ENCODE results near the gene DCDC2. TPM values are rescaled to one million over a fixed set of nuclear protein-coding genes. Genes with fewer than 3 reads are reported as not detected.
"Not testable (repeated sequence)": the region's sequence is repeated elsewhere in the genome, so short reads cannot be mapped to it uniquely, and the experiment has no call there.

DCDC2 gene
- total RNA-seq, 1 experiment from 2014 or later: 45.1 TPM

GRCh38 chr6:24387818-24388217, 30.0 kb upstream of the DCDC2 start:
- DNase-seq (ENCODE audit: low spot score): no peak
- ChIA-PET CTCF (no interaction called here), POLR2A (ENCODE audit: low non-redundant PET) (no interaction called here)
- H3K9me3 ChIP-seq (ENCODE audit: low read depth, low read length, poor library complexity, severe bottlenecking): no peaks in the 10 kb centered on the region
- no peaks in the 10 kb centered on the region for H3K27me3 ChIP-seq (replicated peaks; ENCODE audit: insufficient read depth, low read depth, low read length, poor library complexity)
- no TSS peak for BruUV-seq (replicated peaks)
- intact Hi-C loops (cut with micrococcal nuclease; ENCODE audit: unreplicated experiment): no loop called here
- peaks cover 18% of the 10 kb centered on the region for H3K4me1 ChIP-seq (ENCODE audit: insufficient read depth, low read length, poor library complexity, severe bottlenecking)
- TF ChIP-seq CTCF (conservative IDR thresholded peaks at IDR 0.05; ENCODE audit: low read depth, low read length): no peak
- TF ChIP-seq EZH2 (IDR thresholded peaks at IDR 0.05; ENCODE audit: borderline replicate concordance, low read depth, low read length, poor library complexity, severe bottlenecking): no peak
- H3K27ac ChIP-seq (ENCODE audit: low read depth, low read length, poor library complexity, severe bottlenecking): peak overlapping the region; percentile 40
- H3K4me3 ChIP-seq (ENCODE audit: low read depth, low read length, poor library complexity, severe bottlenecking): no peak overlapping the region
- no peaks in the 10 kb centered on the region for H3K36me3 ChIP-seq (ENCODE audit: insufficient read depth, low read length, poor library complexity, severe bottlenecking)

GRCh38 chr6:24385536-24386269, 27.8 kb upstream of the DCDC2 start:
- Histone ChIP-seq H3K27me3 (replicated peaks; ENCODE audit: insufficient read depth, low read depth, low read length, poor library complexity) (no peaks in the 10 kb centered on the region), H3K4me3 (ENCODE audit: low read depth, low read length, poor library complexity, severe bottlenecking) (no peak overlapping the region), H3K9me3 (ENCODE audit: low read depth, low read length, poor library complexity, severe bottlenecking) (no peaks in the 10 kb centered on the region), H3K36me3 (ENCODE audit: insufficient read depth, low read length, poor library complexity, severe bottlenecking) (no peaks in the 10 kb centered on the region), H3K27ac (ENCODE audit: low read depth, low read length, poor library complexity, severe bottlenecking) (peak overlapping the region; percentile 41), H3K4me1 (ENCODE audit: insufficient read depth, low read length, poor library complexity, severe bottlenecking) (peaks cover 34% of the 10 kb centered on the region)
- TF ChIP-seq CTCF (conservative IDR thresholded peaks at IDR 0.05; ENCODE audit: low read depth, low read length) (no peak), EZH2 (IDR thresholded peaks at IDR 0.05; ENCODE audit: borderline replicate concordance, low read depth, low read length, poor library complexity, severe bottlenecking) (no peak)
- no TSS peak for BruUV-seq (replicated peaks)
- intact Hi-C loops (cut with micrococcal nuclease; ENCODE audit: unreplicated experiment): no loop called here
- ChIA-PET CTCF (no interaction called here), POLR2A (ENCODE audit: low non-redundant PET) (no interaction called here)
- no peak for DNase-seq (ENCODE audit: low spot score)

- H3K9me3 ChIP-seq (ENCODE audit: low read depth, low read length, poor library complexity, severe bottlenecking); H3K27ac ChIP-seq (ENCODE audit: low read depth, low read length, poor library complexity, severe bottlenecking); H3K4me3 ChIP-seq (ENCODE audit: low read depth, low read length, poor library complexity, severe bottlenecking); H3K27me3 ChIP-seq (replicated peaks; ENCODE audit: insufficient read depth, low read depth, low read length, poor library complexity); BruUV-seq (replicated peaks); CTCF ChIA-PET; POLR2A ChIA-PET (ENCODE audit: low non-redundant PET); H3K36me3 ChIP-seq (ENCODE audit: insufficient read depth, low read length, poor library complexity, severe bottlenecking); DNase-seq (ENCODE audit: low spot score): not testable (repeated sequence)
- intact Hi-C loops (cut with micrococcal nuclease; ENCODE audit: unreplicated experiment): loop anchor here (5.0 kb wide), 1 partner anchor 322 kb away; no protein-coding TSS in a partner anchor
- H3K4me1 ChIP-seq (ENCODE audit: insufficient read depth, low read length, poor library complexity, severe bottlenecking): peaks cover 41% of the 10 kb centered on the region
These were observed 26.7 kb upstream of the DCDC2 start for GRCh38 chr6:24384369-24385130.

- intact Hi-C loops (cut with micrococcal nuclease; ENCODE audit: unreplicated experiment): loop anchor here (1.0 to 5.0 kb wide), 2 partner anchors 23 to 321 kb away; no protein-coding TSS in a partner anchor
- peak; percentile 54 for DNase-seq (ENCODE audit: low spot score)
These were observed 25.1 kb upstream of the DCDC2 start for GRCh38 chr6:24382891-24383494.

More at GRCh38 chr6:24382891-24383494, 25.1 kb upstream of the DCDC2 start:
- H3K36me3 ChIP-seq (ENCODE audit: insufficient read depth, low read length, poor library complexity, severe bottlenecking); H3K27me3 ChIP-seq (replicated peaks; ENCODE audit: insufficient read depth, low read depth, low read length, poor library complexity); H3K4me3 ChIP-seq (ENCODE audit: low read depth, low read length, poor library complexity, severe bottlenecking); CTCF ChIA-PET; H3K9me3 ChIP-seq (ENCODE audit: low read depth, low read length, poor library complexity, severe bottlenecking); BruUV-seq (replicated peaks): not testable (repeated sequence)
- POLR2A ChIA-PET (ENCODE audit: low non-redundant PET): interaction anchor here (0.7 kb wide), 1 partner anchor 246 kb away, joined by 12 read pairs; no protein-coding TSS in a partner anchor
- peak overlapping the region; percentile 99 for H3K27ac ChIP-seq (ENCODE audit: low read depth, low read length, poor library complexity, severe bottlenecking)
- peaks cover 42% of the 10 kb centered on the region for H3K4me1 ChIP-seq (ENCODE audit: insufficient read depth, low read length, poor library complexity, severe bottlenecking)
